ENCODE results near the gene AMZ1. TPM values are rescaled to one million over a fixed set of nuclear protein-coding genes. Genes with fewer than 3 reads are reported as not detected.
A peak's percentile ranks its signal among the peaks of the same experiment; 100 is the strongest.

The AMZ1 gene
- polyA plus RNA-seq, 1 experiment, result 0.43 TPM

- peak overlapping the region; percentile 40 for H3K4me3 ChIP-seq (ENCODE audit: low read depth, low read length)
- no peak for TF ChIP-seq CTCF (IDR thresholded peaks at IDR 0.05; ENCODE audit: low read depth, low read length)
- ChIA-PET POLR2A (no interaction called here), CTCF (no interaction called here)
- peaks cover 10% of the 10 kb centered on the region; the same call in 1 of the 2 replicates for H3K9me3 ChIP-seq (ENCODE audit: control insufficient read depth, insufficient read depth, low read length)
- peak overlapping the region; percentile 21 for H3K27ac ChIP-seq (ENCODE audit: low read depth, low read length)
- peaks cover 13% of the 10 kb centered on the region for H3K27me3 ChIP-seq (ENCODE audit: control insufficient read depth, insufficient read depth, low read length)
- DNase-seq (ENCODE audit: low read depth, low spot score), result no peak
These were observed 598 bp upstream of the AMZ1 start for GRCh38 chr7:2687338-2687869.

- H3K27ac ChIP-seq (ENCODE audit: low read depth, low read length), result no peak overlapping the region
- POLR2A ChIA-PET, result no interaction called here
- H3K27me3 ChIP-seq (ENCODE audit: control insufficient read depth, insufficient read depth, low read length), result peaks cover 13% of the 10 kb centered on the region
- peak overlapping the region; percentile 44 for H3K4me3 ChIP-seq (ENCODE audit: low read depth, low read length)
- peaks cover 3% of the 10 kb centered on the region; the same call in 1 of the 2 replicates for H3K9me3 ChIP-seq (ENCODE audit: control insufficient read depth, insufficient read depth, low read length)
- no peak for DNase-seq (ENCODE audit: low read depth, low spot score)
- CTCF ChIA-PET, result interaction anchor here (1.6 kb wide), 1 partner anchor 7 kb away, joined by 4 read pairs; no protein-coding TSS in a partner anchor
- no peak for TF ChIP-seq CTCF (IDR thresholded peaks at IDR 0.05; ENCODE audit: low read depth, low read length)
These were observed 674 bp downstream of the AMZ1 start for GRCh38 chr7:2688409-2689342.

GRCh38 chr7:2689343-2689847, 1.4 kb downstream of the AMZ1 start:
- TF ChIP-seq CTCF (IDR thresholded peaks at IDR 0.05; ENCODE audit: low read depth, low read length), result no peak
- Histone ChIP-seq H3K27ac (ENCODE audit: low read depth, low read length) (no peak overlapping the region), H3K27me3 (ENCODE audit: control insufficient read depth, insufficient read depth, low read length) (peaks cover 13% of the 10 kb centered on the region), H3K9me3 (ENCODE audit: control insufficient read depth, insufficient read depth, low read length) (peaks cover 3% of the 10 kb centered on the region; the same call in 1 of the 2 replicates), H3K4me3 (ENCODE audit: low read depth, low read length) (no peak overlapping the region)
- CTCF ChIA-PET, result interaction anchor here (0.5 to 1.6 kb wide), 2 partner anchors 8 to 110 kb away, joined by 3 to 4 read pairs; no protein-coding TSS in a partner anchor
- no peak for DNase-seq (ENCODE audit: low read depth, low spot score)
- POLR2A ChIA-PET, result interaction anchor here (0.6 kb wide), 1 partner anchor 140 kb away, joined by 3 read pairs; no protein-coding TSS in a partner anchor

GRCh38 chr7:2689951-2690705, 2.1 kb downstream of the AMZ1 start:
- Histone ChIP-seq H3K27ac (ENCODE audit: low read depth, low read length) (no peak overlapping the region), H3K9me3 (ENCODE audit: control insufficient read depth, insufficient read depth, low read length) (no peaks in the 10 kb centered on the region; the same call in 1 of the 2 replicates), H3K27me3 (ENCODE audit: control insufficient read depth, insufficient read depth, low read length) (peaks cover 13% of the 10 kb centered on the region), H3K4me3 (ENCODE audit: low read depth, low read length) (no peak overlapping the region)
- ChIA-PET CTCF (interaction anchor here (0.5 to 1.6 kb wide), 3 partner anchors 9 to 110 kb away, joined by 3 to 4 read pairs (median 3); no protein-coding TSS in a partner anchor), POLR2A (interaction anchor here (0.6 kb wide), 3 partner anchors 67 to 140 kb away, joined by 3 to 8 read pairs (median 3); no protein-coding TSS in a partner anchor)
- no peak for TF ChIP-seq CTCF (IDR thresholded peaks at IDR 0.05; ENCODE audit: low read depth, low read length)
- DNase-seq (ENCODE audit: low read depth, low spot score), result no peak

All from AG04450 (cell line).